Measurements from ENCODE around the gene BAD. TPM values are rescaled to one million over a fixed set of nuclear protein-coding genes. Genes with fewer than 3 reads are reported as not detected.

The BAD gene
- total and polyA plus RNA-seq, 2 of the 13 experiments (the other 11 are each of a cell fraction or from before 2014, with no cell fraction given), result 17.9 to 28.5 TPM

- no peak overlapping the region for H3K4me2 ChIP-seq (ENCODE audit: low read depth, low read length)
- ChIA-PET POLR2A (no interaction called here), CTCF (ENCODE audit: low intra/inter-chr PET ratio, low total read pairs) (no interaction called here)
- no peaks in the 10 kb centered on the region for H3K9me3 ChIP-seq (ENCODE audit: low read length)
- H3K9ac ChIP-seq (ENCODE audit: insufficient read depth, low read depth, low read length), result no peak overlapping the region
- peaks cover 1 to 15% of the 10 kb centered on the region in 2 experiments; a peak in 1 of 5 replicates for H3K36me3 ChIP-seq (replicated peaks in 1 of 2; ENCODE audit: control insufficient read depth in 1 of 2, insufficient read depth in 2 of 2, low read length in 2 of 2)
- DNase-seq (ENCODE audit: low spot score) (no peak), FAIRE-seq (no peak), ATAC-seq (no peak)
- H3K4me3 ChIP-seq (replicated peaks in 1 of 3; ENCODE audit: insufficient read depth in 1 of 3, low read depth in 2 of 3, low read length in 3 of 3), result no peak overlapping the region
- no peak overlapping the region for H2AFZ ChIP-seq (ENCODE audit: low read length)
- 96% methylated on average over 4 of the region's 5 CpGs for WGBS (ENCODE audit: low lambda C conversion rate)
- BruUV-seq (replicated peaks), result no TSS peak
- no peak overlapping the region for H3K27ac ChIP-seq (ENCODE audit: extremely low read length, insufficient read depth, low read length)
- intact Hi-C loops (cut with micrococcal nuclease; ENCODE audit: unreplicated experiment) (no loop called here), in situ Hi-C loops (cut with HindIII; ENCODE audit: extremely low pct_ligation_motif_present, low pct_unique_long_range_greater_than_20kb) (no loop called here)
- H3K79me2 ChIP-seq (ENCODE audit: insufficient read depth, low read length), result peaks cover 12% of the 10 kb centered on the region
- no peaks in the 10 kb centered on the region; a peak in 1 of 5 replicates for H3K27me3 ChIP-seq (ENCODE audit: control insufficient read depth in 1 of 2, insufficient read depth in 2 of 2, low read length in 2 of 2)
- no peaks in the 10 kb centered on the region for H4K20me1 ChIP-seq (ENCODE audit: insufficient read depth, low read length)
- peaks cover 14% of the 10 kb centered on the region for H3K4me1 ChIP-seq (ENCODE audit: insufficient read depth, low read length)
- TF ChIP-seq KAT7 (CRISPR knock-in tag; IDR thresholded peaks at IDR 0.05; ENCODE audit: borderline replicate concordance) (no peak), ZKSCAN8 (CRISPR knock-in tag; IDR thresholded peaks at IDR 0.05; ENCODE audit: borderline replicate concordance) (no peak), FOXC1 (CRISPR knock-in tag; IDR thresholded peaks at IDR 0.05; ENCODE audit: borderline replicate concordance) (no peak), ZNF251 (CRISPR knock-in tag; IDR thresholded peaks at IDR 0.05) (no peak), ZNF432 (CRISPR knock-in tag; IDR thresholded peaks at IDR 0.05; ENCODE audit: borderline replicate concordance) (no peak), HMGA1 (CRISPR knock-in tag; conservative IDR thresholded peaks at IDR 0.05) (no peak), PRDM15 (CRISPR knock-in tag; IDR thresholded peaks at IDR 0.05) (no peak), KLF15 (CRISPR knock-in tag; IDR thresholded peaks at IDR 0.05; ENCODE audit: borderline replicate concordance) (no peak), CTCF (CRISPR knock-in tag; IDR thresholded peaks at IDR 0.05) (no peak), ZNF574 (CRISPR knock-in tag; IDR thresholded peaks at IDR 0.05) (no peak)
Measured at GRCh38 chr11:64321533-64321932, 37.1 kb upstream of the BAD start.
